ENCODE data around the gene DTWD1. TPM values are rescaled to one million over a fixed set of nuclear protein-coding genes. Genes with fewer than 3 reads are reported as not detected.

Gene DTWD1
- total RNA-seq, 1 experiment from 2014 or later: 10.9 TPM

DNA sequence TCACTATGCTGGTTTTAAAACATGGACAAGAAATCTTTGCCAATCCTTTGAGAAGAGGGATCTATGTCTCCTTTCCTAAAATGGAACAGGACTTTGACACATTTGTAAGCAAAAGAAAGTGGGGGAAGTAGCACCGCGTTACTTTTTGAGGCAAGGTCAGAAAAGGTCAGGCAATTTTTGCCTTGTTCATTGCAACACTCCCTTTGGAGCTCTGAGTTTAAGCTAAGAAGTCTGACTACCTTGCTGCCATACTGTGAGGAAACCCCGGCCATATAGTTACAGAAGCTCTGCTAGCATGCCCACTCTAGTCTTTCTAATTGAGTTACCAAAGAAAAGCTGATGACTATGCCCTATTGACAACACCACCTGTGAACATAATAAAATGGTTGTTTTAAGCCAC is 1.6 kb upstream of the DTWD1 start:
- Histone ChIP-seq H3K9me2 (replicated peaks; ENCODE audit: low read length) (no peaks in the 10 kb centered on the region), H2AFZ (ENCODE audit: low read length) (no peak overlapping the region), H3K9ac (ENCODE audit: low read length) (no peak overlapping the region), H3K27ac (ENCODE audit: low read length) (no peak overlapping the region), H4K20me1 (ENCODE audit: low read length) (no peaks in the 10 kb centered on the region), H3F3A (ENCODE audit: low read length, unreplicated experiment) (peaks cover 3% of the 10 kb centered on the region), H3K9me3 (ENCODE audit: low read length) (peaks cover 6% of the 10 kb centered on the region; the same call in 1 of the 2 replicates), H3K4me1 (ENCODE audit: insufficient read depth, low read length) (peaks cover 15% of the 10 kb centered on the region), H3K36me3 (ENCODE audit: low read depth, low read length) (peaks cover 12% of the 10 kb centered on the region; the same call in 1 of the 2 replicates), H3K4me2 (ENCODE audit: low read length) (no peak overlapping the region), H3K79me2 (ENCODE audit: low read length) (peaks cover 29% of the 10 kb centered on the region), H3K4me3 (ENCODE audit: low read length) (no peak overlapping the region), H3K27me3 (ENCODE audit: low read length) (no peaks in the 10 kb centered on the region)
- DNase-seq: no peak
- intact Hi-C loops (cut with micrococcal nuclease): no loop called here
- ChIA-PET POLR2A (ENCODE audit: unreplicated experiment) (no interaction called here), CTCF (no interaction called here)
- no TSS peak for BruUV-seq (replicated peaks)
- TF ChIP-seq, protein P1, sequence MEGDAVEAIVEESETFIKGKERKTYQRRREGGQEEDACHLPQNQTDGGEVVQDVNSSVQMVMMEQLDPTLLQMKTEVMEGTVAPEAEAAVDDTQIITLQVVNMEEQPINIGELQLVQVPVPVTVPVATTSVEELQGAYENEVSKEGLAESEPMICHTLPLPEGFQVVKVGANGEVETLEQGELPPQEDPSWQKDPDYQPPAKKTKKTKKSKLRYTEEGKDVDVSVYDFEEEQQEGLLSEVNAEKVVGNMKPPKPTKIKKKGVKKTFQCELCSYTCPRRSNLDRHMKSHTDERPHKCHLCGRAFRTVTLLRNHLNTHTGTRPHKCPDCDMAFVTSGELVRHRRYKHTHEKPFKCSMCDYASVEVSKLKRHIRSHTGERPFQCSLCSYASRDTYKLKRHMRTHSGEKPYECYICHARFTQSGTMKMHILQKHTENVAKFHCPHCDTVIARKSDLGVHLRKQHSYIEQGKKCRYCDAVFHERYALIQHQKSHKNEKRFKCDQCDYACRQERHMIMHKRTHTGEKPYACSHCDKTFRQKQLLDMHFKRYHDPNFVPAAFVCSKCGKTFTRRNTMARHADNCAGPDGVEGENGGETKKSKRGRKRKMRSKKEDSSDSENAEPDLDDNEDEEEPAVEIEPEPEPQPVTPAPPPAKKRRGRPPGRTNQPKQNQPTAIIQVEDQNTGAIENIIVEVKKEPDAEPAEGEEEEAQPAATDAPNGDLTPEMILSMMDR (conservative IDR thresholded peaks at IDR 0.05; ENCODE audit: low read depth, low read length): no peak
- no peak for TF ChIP-seq EZH2phosphoT487 (IDR thresholded peaks at IDR 0.05; ENCODE audit: borderline replicate concordance, low read length)
- ATAC-seq: no peak

DNA sequence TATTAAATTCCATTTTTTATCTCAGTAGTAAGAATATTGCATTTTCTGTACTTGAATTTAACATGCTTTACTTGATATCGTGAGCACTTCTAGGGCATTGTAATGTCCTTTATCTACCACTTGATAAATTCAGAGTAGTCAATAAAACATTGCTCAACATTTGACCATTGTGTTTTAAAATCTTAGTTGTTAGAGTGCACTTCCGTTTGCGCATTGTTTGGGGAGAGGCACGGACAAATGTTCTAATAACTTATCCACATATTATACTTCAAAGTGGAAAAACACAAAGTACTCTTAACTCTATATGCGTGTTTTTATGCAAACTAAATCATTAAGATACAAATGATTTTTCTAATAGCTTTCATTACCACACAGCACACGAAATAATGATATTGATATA is 649 bp upstream of the DTWD1 start:
- Histone ChIP-seq H3K79me2 (ENCODE audit: low read length) (peaks cover 29% of the 10 kb centered on the region), H3K9me2 (replicated peaks; ENCODE audit: low read length) (no peaks in the 10 kb centered on the region), H2AFZ (ENCODE audit: low read length) (peak overlapping the region; percentile 97), H3F3A (ENCODE audit: low read length, unreplicated experiment) (peaks cover 3% of the 10 kb centered on the region), H3K27ac (ENCODE audit: low read length) (peak overlapping the region; percentile 82), H3K9me3 (ENCODE audit: low read length) (no peaks in the 10 kb centered on the region), H4K20me1 (ENCODE audit: low read length) (no peaks in the 10 kb centered on the region), H3K4me3 (ENCODE audit: low read length) (peak overlapping the region; percentile 81), H3K9ac (ENCODE audit: low read length) (peak overlapping the region; percentile 83), H3K4me1 (ENCODE audit: insufficient read depth, low read length) (peaks cover 15% of the 10 kb centered on the region), H3K36me3 (ENCODE audit: low read depth, low read length) (peaks cover 22% of the 10 kb centered on the region), H3K27me3 (ENCODE audit: low read length) (no peaks in the 10 kb centered on the region), H3K4me2 (ENCODE audit: low read length) (peak overlapping the region; percentile 94)
- intact Hi-C loops (cut with micrococcal nuclease): loop anchor here (2.0 to 10.0 kb wide), 4 partner anchors 125 to 432 kb away; no protein-coding TSS in a partner anchor
- TF ChIP-seq EZH2 (IDR thresholded peaks at IDR 0.05; ENCODE audit: low read length, unreplicated experiment): no peak
- TF ChIP-seq, protein P1 (conservative IDR thresholded peaks at IDR 0.05; ENCODE audit: low read depth, low read length): no peak
- TF ChIP-seq EZH2phosphoT487 (IDR thresholded peaks at IDR 0.05; ENCODE audit: borderline replicate concordance, low read length): no peak
- ChIA-PET POLR2A (ENCODE audit: unreplicated experiment) (no interaction called here), CTCF (interaction anchor here (1.0 kb wide), 1 partner anchor 212 kb away, joined by 4 read pairs; no protein-coding TSS in a partner anchor)
- DNase-seq (peak; percentile 38), ATAC-seq (peak; percentile 19; the same call in 1 of the 2 replicates)
- BruUV-seq (replicated peaks): TSS peak; percentile 94

DNA sequence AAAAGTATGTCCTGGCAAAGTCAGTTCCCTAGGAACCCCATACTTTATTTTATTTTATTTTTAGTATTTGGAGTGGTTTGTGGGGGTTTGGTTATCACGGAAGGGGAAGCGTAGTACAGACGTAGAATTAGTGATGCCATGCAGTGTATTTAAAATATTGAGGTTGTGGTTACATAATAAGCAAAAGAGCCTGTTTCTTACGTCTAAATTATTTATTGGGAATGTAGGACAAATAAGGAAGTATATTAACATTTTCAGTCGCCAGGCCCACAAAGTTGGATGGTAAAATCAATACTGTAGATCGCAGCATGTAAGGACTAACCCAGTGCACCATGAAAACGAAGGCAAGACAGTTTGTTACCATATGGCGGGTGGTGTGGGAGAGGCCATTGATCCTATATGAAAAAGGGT is 558 bp downstream of the DTWD1 start:
- Histone ChIP-seq H3K4me2 (ENCODE audit: low read length) (peak overlapping the region; percentile 92), H3K79me2 (ENCODE audit: low read length) (peaks cover 29% of the 10 kb centered on the region), H3K36me3 (ENCODE audit: low read depth, low read length) (peaks cover 34% of the 10 kb centered on the region), H3K27ac (ENCODE audit: low read length) (peak overlapping the region; percentile 73), H4K20me1 (ENCODE audit: low read length) (no peaks in the 10 kb centered on the region), H3K4me1 (ENCODE audit: insufficient read depth, low read length) (peaks cover 15% of the 10 kb centered on the region), H2AFZ (ENCODE audit: low read length) (peak overlapping the region; percentile 97), H3K9ac (ENCODE audit: low read length) (peak overlapping the region; percentile 97), H3K9me2 (replicated peaks; ENCODE audit: low read length) (no peaks in the 10 kb centered on the region), H3K9me3 (ENCODE audit: low read length) (peaks cover 4% of the 10 kb centered on the region), H3K4me3 (ENCODE audit: low read length) (peak overlapping the region; percentile 81), H3F3A (ENCODE audit: low read length, unreplicated experiment) (peaks cover 5% of the 10 kb centered on the region), H3K27me3 (ENCODE audit: low read length) (no peaks in the 10 kb centered on the region)
- ChIA-PET CTCF (interaction anchor here (0.6 to 1.0 kb wide), 2 partner anchors 127 to 211 kb away, joined by 3 to 4 read pairs; no protein-coding TSS in a partner anchor), POLR2A (ENCODE audit: unreplicated experiment) (no interaction called here)
- DNase-seq: no peak
- TSS peak; percentile 69 for BruUV-seq (replicated peaks)
- no peak for ATAC-seq
- TF ChIP-seq, protein P1 (conservative IDR thresholded peaks at IDR 0.05; ENCODE audit: low read depth, low read length): no peak
- TF ChIP-seq EZH2 (IDR thresholded peaks at IDR 0.05; ENCODE audit: low read length, unreplicated experiment) (no peak), EZH2phosphoT487 (IDR thresholded peaks at IDR 0.05; ENCODE audit: borderline replicate concordance, low read length) (no peak)
- intact Hi-C loops (cut with micrococcal nuclease): loop anchor here (2.0 to 10.0 kb wide), 4 partner anchors 127 to 431 kb away; no protein-coding TSS in a partner anchor
